CD14-positive monocyte (primary cell): ENCODE results near the gene SPPL3. TPM values are rescaled to one million over a fixed set of nuclear protein-coding genes. Genes with fewer than 3 reads are reported as not detected.
A peak's percentile ranks its signal among the peaks of the same experiment; 100 is the strongest.

Experiments
- DNase-seq, 3 donors: peaks; one replicate each; pipeline ENCODE4 v3.0.0-alpha.2; 2011 to 2022
- H2AFZ ChIP-seq: 2 replicates; pipeline ENCODE4 v1.6.0; 2012; ENCODE audit warnings: mild to moderate bottlenecking, low read depth, low read length, inconsistent platforms; ENCODE audit not compliant: insufficient read depth, poor library complexity, severe bottlenecking
- H3K27ac ChIP-seq, 2 donors: 1 replicate in 1 of 2; 2 replicates in 1 of 2; pipeline ENCODE4 v1.5.1; 2012 to 2013; ENCODE audit warnings: low read length in 2 of 2, control low read depth in 1 of 2, inconsistent platforms in 1 of 2, low read depth in 1 of 2, mild to moderate bottlenecking in 1 of 2
- H3K27me3 ChIP-seq, 2 donors: one replicate each; pipeline versions ENCODE4 v1.6.0 to v1.6.1; 2011 to 2013; ENCODE audit warnings: low read length in 2 of 2; ENCODE audit not compliant: control insufficient read depth in 2 of 2, insufficient read depth in 2 of 2
- H3K36me3 ChIP-seq, 2 donors: replicated peaks in 1 of 2; 1 replicate in 1 of 2; 2 replicates in 1 of 2; pipeline versions ENCODE4 v1.5.1 to v1.6.1; 2012 to 2013; ENCODE audit warnings: low read length in 2 of 2, control low read depth in 1 of 2, inconsistent platforms in 1 of 2, mild to moderate bottlenecking in 1 of 2; ENCODE audit not compliant: insufficient read depth in 2 of 2, control insufficient read depth in 1 of 2
- H3K4me1 ChIP-seq, 2 donors: 1 replicate in 1 of 2; 2 replicates in 1 of 2; pipeline versions ENCODE4 v1.5.1 to v1.6.1; 2012 to 2013; ENCODE audit warnings: low read length in 2 of 2, control low read depth in 1 of 2, inconsistent platforms in 1 of 2, mild to moderate bottlenecking in 1 of 2, moderate library complexity in 1 of 2; ENCODE audit not compliant: insufficient read depth in 2 of 2, control insufficient read depth in 1 of 2
- H3K4me2 ChIP-seq: replicated peaks from 2 replicates; pipeline ENCODE3; 2012; ENCODE audit warnings: low read length, moderate library complexity, mild to moderate bottlenecking; ENCODE audit not compliant: poor library complexity, severe bottlenecking; ENCODE audit errors: extremely low read depth
- H3K4me3 ChIP-seq, 3 experiments: fragments of 200-600 bp in 1 of 3; sonication (generic) in 1 of 3; replicated peaks in 1 of 3; 1 replicate in 2 of 3; 2 replicates in 1 of 3; pipeline ENCODE4 v1.5.1; 2011 to 2013; ENCODE audit warnings: low read length in 3 of 3, mild to moderate bottlenecking in 3 of 3, control low read depth in 2 of 3, low read depth in 2 of 3, inconsistent platforms in 1 of 3, moderate library complexity in 1 of 3
- H3K79me2 ChIP-seq: 2 replicates; pipeline ENCODE4 v1.6.0; 2012; ENCODE audit warnings: mild to moderate bottlenecking, control low read depth, inconsistent platforms, low read length, moderate library complexity; ENCODE audit not compliant: insufficient read depth
- H3K9ac ChIP-seq: 2 replicates; pipeline ENCODE4 v1.6.0; 2017; ENCODE audit warnings: low read length, mild to moderate bottlenecking; ENCODE audit not compliant: insufficient read depth, poor library complexity, severe bottlenecking
- H3K9me3 ChIP-seq, 2 donors: replicated peaks in 1 of 2; 1 replicate in 1 of 2; 2 replicates in 1 of 2; pipeline versions ENCODE4 v1.5.1 to v1.6.1; 2012 to 2013; ENCODE audit warnings: low read length in 2 of 2, control low read depth in 1 of 2; ENCODE audit not compliant: control insufficient read depth in 1 of 2, insufficient read depth in 1 of 2
- H4K20me1 ChIP-seq: 2 replicates; pipeline ENCODE4 v1.6.0; 2012; ENCODE audit warnings: mild to moderate bottlenecking, low read length, control low read depth, moderate library complexity; ENCODE audit not compliant: insufficient read depth
- H3K27ac Mint-ChIP-seq, 7 donors: one replicate each; pipeline ENCODE4 v1.8.0; 2020; ENCODE audit warnings: mild to moderate bottlenecking in 7 of 7, mixed read lengths in 7 of 7, moderate library complexity in 6 of 7, inconsistent platforms in 2 of 7
- H3K27me3 Mint-ChIP-seq, 3 donors: one replicate each; pipeline ENCODE4 v1.8.0; 2021 to 2022; ENCODE audit warnings: low read depth in 3 of 3, mild to moderate bottlenecking in 3 of 3, mixed read lengths in 3 of 3, moderate library complexity in 3 of 3, inconsistent platforms in 1 of 3
- H3K36me3 Mint-ChIP-seq, 2 donors: one replicate each; pipeline ENCODE4 v1.8.0; 2020; ENCODE audit warnings: mixed read lengths in 2 of 2, inconsistent platforms in 1 of 2, mild to moderate bottlenecking in 1 of 2
- H3K4me1 Mint-ChIP-seq: one replicate; pipeline ENCODE4 v1.8.0; 2020; ENCODE audit warnings: mild to moderate bottlenecking, mixed read lengths
- H3K4me3 Mint-ChIP-seq, 2 donors: one replicate each; pipeline ENCODE4 v1.8.0; 2020; ENCODE audit warnings: mild to moderate bottlenecking in 2 of 2, mixed read lengths in 2 of 2, moderate library complexity in 1 of 2
- H3K9me3 Mint-ChIP-seq, 7 donors: one replicate each; pipeline ENCODE4 v1.8.0; 2020 to 2022; ENCODE audit warnings: mixed read lengths in 7 of 7, mild to moderate bottlenecking in 6 of 7, moderate library complexity in 6 of 7, inconsistent platforms in 2 of 7
- whole genome bisulfite sequencing: methylation state at CpG from one replicate; pipeline ENCODE4 v1.1.5; 2013; ENCODE audit warnings: missing lambda C conversion rate; ENCODE audit not compliant: insufficient coverage; 5-methylcytosine and 5-hydroxymethylcytosine counted together
- intact Hi-C, 2 donors: fragments of 100-400 bp; cut with micrococcal nuclease; formaldehyde crosslinking; loops; one replicate each; pipeline versions ENCODE4 v1.15.0 to v1.15.1; 2023
- polyA plus RNA-seq, 3 donors: library from polyadenylated mRNA; depleted of rRNA in 1 of 3; unstranded in 2 of 3; stranded (reverse) in 1 of 3; fragments of 300-500 nt in 2 of 3; fragments of >200 nt in 1 of 3; fragmentation: Illumina TruSeq in 2 of 3; gene quantifications; 1 replicate in 2 of 3; 2 replicates in 1 of 3; pipeline ENCODE4 v1.2.3, GENCODE V29; 2012 to 2021
- TF ChIP-seq, protein P1 (sequence below): fragments of 200-600 bp; IDR thresholded peaks from one replicate; pipeline ENCODE4 v1.8.0; 2022; ENCODE audit warnings: antibody characterized with exemption, mild to moderate bottlenecking

SPPL3 gene
- polyA plus RNA-seq, 3 donors = 14.5 to 18.6 (median 18.5) TPM

DNA sequence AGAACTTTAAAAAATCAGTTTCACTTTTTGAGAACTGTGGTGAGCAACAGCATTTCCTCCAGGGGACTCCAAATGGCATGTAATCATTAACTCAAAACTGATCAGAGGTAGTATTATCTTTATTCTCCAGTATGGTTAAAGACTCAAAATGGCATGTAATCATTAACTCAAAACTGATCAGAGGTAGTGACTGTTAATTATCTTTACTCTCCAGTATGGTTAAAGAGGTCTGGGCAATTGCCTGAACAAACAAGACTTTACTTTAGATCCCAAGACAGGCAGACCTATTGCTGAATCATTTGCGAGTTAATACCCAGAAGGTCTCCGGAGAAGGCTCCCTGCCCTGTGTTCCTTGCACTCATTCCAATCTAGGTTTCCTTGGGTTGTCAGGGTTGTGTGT is 185.1 kb downstream of the SPPL3 start:
- Histone ChIP-seq H3K27ac (no peak overlapping the region), H3K9me3 (no peaks in the 10 kb centered on the region), H3K79me2 (peaks cover 11% of the 10 kb centered on the region), H3K27me3 (no peaks in the 10 kb centered on the region), H3K4me1 (peaks cover 20 to 22% of the 10 kb centered on the region in 2 donors), H3K9ac (no peak overlapping the region), H3K4me2 (no peak overlapping the region), H2AFZ (no peak overlapping the region), H3K4me3 (no peak overlapping the region), H4K20me1 (peaks cover 6% of the 10 kb centered on the region), H3K36me3 (peaks cover 55 to 94% of the 10 kb centered on the region in 2 donors)
- H3K4me3 Mint-ChIP-seq = no peak overlapping the region
- H3K27ac Mint-ChIP-seq = peak overlapping the region in 2 of 7 donors; percentile 15 to 73
- peaks cover 0 to 1% (median 0%) of the 10 kb centered on the region in 3 donors for H3K27me3 Mint-ChIP-seq
- intact Hi-C loops = no loop called here
- DNase-seq = no peak
- WGBS = 75% methylated on average over 2 of the region's 2 CpGs
- TF ChIP-seq, protein P1, sequence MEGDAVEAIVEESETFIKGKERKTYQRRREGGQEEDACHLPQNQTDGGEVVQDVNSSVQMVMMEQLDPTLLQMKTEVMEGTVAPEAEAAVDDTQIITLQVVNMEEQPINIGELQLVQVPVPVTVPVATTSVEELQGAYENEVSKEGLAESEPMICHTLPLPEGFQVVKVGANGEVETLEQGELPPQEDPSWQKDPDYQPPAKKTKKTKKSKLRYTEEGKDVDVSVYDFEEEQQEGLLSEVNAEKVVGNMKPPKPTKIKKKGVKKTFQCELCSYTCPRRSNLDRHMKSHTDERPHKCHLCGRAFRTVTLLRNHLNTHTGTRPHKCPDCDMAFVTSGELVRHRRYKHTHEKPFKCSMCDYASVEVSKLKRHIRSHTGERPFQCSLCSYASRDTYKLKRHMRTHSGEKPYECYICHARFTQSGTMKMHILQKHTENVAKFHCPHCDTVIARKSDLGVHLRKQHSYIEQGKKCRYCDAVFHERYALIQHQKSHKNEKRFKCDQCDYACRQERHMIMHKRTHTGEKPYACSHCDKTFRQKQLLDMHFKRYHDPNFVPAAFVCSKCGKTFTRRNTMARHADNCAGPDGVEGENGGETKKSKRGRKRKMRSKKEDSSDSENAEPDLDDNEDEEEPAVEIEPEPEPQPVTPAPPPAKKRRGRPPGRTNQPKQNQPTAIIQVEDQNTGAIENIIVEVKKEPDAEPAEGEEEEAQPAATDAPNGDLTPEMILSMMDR = no peak
- H3K9me3 Mint-ChIP-seq = no peaks in the 10 kb centered on the region
- H3K36me3 Mint-ChIP-seq = peaks cover 82 to 93% of the 10 kb centered on the region in 2 donors
- peaks cover 35% of the 10 kb centered on the region for H3K4me1 Mint-ChIP-seq

DNA sequence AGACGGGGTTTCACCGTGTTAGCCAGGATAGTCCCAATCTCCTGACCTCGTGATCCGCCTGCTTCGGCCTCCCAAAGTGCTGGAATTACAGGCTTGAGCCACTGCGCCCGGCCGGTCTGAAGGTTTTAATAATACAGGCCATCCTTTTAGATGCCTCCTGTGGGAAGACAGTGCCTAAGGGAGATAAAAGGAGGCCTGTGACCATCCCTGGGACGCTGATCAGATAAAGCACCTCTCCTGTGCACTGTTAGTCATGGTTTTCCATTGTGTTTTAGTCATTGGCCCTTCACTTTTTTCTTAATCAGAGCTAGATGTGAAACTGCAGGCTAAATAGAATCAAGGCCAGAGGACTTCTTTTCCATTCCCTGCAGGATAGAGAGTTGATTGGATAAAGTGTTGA is 186.1 kb downstream of the SPPL3 start:
- Histone ChIP-seq H3K27ac (no peak overlapping the region), H3K4me2 (no peak overlapping the region), H3K4me3 (no peak overlapping the region), H3K79me2 (peaks cover 15% of the 10 kb centered on the region), H4K20me1 (peaks cover 7% of the 10 kb centered on the region), H2AFZ (no peak overlapping the region), H3K27me3 (no peaks in the 10 kb centered on the region), H3K36me3 (peaks cover 55 to 89% of the 10 kb centered on the region in 2 donors), H3K9me3 (no peaks in the 10 kb centered on the region), H3K9ac (no peak overlapping the region), H3K4me1 (peaks cover 22 to 24% of the 10 kb centered on the region in 2 donors)
- no peak for DNase-seq
- 93% methylated on average over 5 of the region's 9 CpGs for WGBS
- Mint-ChIP-seq H3K9me3 (no peaks in the 10 kb centered on the region), H3K36me3 (peaks cover 84 to 91% of the 10 kb centered on the region in 2 donors), H3K27me3 (peaks cover 0 to 1% (median 0%) of the 10 kb centered on the region in 3 donors), H3K4me1 (peaks cover 39% of the 10 kb centered on the region), H3K27ac (peak overlapping the region in 1 of 7 donors; percentile 20), H3K4me3 (no peak overlapping the region)
- intact Hi-C loops = no loop called here
- TF ChIP-seq, protein P1 = no peak
